GM21367 (cell line): Measurements from ENCODE around the gene MICAL3.
"Not testable (repeated sequence)": the region's sequence is repeated elsewhere in the genome, so short reads cannot be mapped to it uniquely, and the experiment has no call there.

Source experiments
- ATAC-seq: cut with Tn5 transposase; IDR thresholded peaks from one replicate; pipeline ENCODE4 v1.9.1; 2021; ENCODE audit not compliant: unreplicated experiment

The MICAL3 gene

DNA sequence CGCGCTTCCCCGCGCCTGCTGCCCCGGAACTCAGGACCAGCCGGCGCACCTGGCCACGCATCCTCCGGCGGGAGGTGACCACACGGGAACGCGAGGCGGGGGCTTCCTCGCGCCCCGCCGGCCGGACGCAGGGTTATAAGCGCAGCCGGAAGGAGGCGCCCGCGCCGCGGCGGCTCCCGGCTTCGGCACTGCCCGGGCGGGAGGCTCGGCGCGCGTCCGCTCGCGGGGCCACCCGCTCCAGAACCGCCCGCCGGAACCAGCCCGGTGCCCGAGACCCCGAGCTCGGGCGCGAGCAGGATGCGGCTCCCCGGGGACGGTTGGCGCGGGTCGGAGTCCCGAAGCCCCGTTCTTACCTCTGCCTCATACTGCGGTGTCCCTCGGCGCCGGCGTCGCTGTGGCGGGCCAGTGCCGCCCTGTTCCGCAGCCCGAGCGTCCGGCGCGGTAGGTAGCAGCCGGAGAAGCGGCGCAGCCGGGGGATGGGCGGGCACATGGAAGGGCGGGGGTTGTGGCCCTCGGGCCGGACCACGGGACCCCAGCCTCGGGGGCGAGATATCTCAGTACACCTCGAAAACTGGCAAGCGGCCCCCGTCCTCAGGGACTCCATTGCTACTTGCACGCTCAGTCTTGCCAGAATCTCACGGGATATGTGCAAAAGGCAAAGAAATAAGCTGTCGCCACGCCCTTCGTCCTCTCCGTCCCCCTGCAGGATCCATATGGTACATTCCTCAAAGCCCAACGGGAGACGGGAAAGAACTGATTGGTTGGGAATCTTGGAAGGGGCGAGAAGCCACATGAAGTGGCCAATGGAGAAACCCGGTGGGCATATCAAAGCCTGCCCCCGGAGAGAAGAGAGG lies 23.1 kb downstream of the MICAL3 start:
- ATAC-seq = no peak

GRCh38 chr22:18000441-18001039 lies 23.8 kb downstream of the MICAL3 start:
- no peak for ATAC-seq

DNA sequence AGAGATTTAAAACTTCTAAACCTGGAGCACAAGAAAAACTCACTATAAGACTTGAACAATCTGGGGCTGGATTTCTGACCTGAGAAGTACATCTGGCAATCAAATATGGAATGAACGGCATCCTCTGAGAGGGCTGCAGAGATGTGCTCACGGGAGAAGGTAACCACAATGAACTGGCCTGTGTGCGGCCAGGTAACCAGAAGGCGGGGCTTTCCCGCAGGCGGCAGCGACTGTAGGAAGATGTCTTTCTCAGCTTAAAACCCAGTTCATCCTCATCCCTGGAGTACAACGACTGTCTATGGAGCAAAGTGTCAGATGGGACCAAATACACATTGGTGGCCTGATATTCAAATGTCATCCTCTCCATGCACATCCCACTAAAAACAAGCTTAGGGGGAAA lies 24.5 kb downstream of the MICAL3 start:
- ATAC-seq = no peak

- ATAC-seq = no peak
Observed at GRCh38 chr22:17998913-17999312, 25.4 kb downstream of the MICAL3 start.

- ATAC-seq = no peak
Observed at GRCh38 chr22:17997456-17997855, 26.9 kb downstream of the MICAL3 start.

DNA sequence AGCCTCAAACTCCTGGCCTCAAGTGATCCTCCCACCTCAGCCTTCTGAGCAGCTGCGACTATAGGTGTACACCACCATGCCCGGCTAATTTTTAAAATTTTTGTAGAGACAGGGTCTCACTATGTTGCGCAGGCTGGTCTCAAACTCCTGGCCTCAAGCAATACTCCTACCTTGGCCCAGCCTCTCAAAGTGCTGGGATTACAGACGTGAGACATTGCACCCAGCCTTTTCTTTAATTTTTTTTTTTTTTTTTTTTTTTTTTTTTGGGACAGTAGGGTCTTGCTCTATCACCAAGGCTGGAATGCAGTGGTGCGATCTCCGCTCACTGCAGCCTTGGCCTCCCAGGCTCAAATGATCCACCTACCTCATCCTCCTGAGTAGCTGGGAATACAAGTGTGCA lies 29.1 kb downstream of the MICAL3 start:
- not testable (repeated sequence) for ATAC-seq

DNA sequence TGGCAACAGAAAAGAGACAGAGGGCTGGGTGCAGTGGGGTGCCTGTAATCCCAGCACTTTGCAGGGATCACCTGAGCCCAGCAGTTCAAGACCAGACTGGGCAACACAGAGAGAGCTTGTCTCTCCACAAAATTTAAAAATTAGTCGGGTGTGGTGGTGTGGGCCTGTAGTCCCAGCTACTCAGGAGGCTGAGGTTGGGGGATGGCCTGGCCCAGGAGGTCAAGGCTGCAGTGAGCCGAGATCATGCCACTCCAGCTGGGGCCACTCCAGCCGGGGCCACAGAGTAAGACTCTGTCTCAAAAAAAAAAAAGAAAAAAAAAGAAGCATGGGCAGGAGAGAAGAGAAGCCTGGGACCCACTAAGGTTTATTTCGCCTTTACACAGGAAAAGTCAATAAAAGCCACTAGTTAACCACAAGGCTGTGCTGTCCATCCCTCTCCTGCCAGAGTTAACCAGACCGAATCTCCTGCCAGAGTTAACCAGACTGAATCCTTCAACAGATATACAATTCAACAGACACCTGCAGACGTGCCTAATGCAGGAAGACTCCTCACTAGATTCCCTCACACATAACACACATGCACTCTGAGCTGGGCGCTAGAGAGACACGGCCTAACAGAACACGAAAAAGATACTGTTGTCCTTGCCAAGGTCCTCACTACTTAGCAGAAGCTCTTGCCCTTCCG lies 29.8 kb downstream of the MICAL3 start:
- no peak for ATAC-seq

GRCh38 chr22:17992976-17993375 lies 31.4 kb downstream of the MICAL3 start:
- not testable (repeated sequence) for ATAC-seq

DNA sequence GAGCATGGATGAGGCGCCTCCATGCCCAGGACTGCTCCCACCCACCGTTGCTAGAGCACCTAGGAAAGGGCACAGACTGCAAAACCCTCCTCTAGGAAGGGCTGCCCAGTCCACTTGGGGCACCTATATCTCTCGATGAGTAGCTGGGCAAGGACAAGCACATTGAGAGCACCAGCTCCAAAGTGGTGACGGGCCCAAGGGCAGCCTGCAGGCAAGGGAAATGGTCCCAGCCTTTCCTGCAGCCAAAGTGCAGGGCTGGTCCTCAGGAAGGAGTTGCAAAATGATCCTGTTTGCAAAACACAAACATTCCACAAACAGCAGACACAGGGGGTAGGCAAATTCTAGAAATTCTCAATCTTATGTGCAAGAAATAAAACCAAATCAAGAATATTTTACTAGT lies 32.4 kb downstream of the MICAL3 start:
- not testable (repeated sequence) for ATAC-seq

- no peak for ATAC-seq
Observed at GRCh38 chr22:17990942-17991341, 33.4 kb downstream of the MICAL3 start.

DNA sequence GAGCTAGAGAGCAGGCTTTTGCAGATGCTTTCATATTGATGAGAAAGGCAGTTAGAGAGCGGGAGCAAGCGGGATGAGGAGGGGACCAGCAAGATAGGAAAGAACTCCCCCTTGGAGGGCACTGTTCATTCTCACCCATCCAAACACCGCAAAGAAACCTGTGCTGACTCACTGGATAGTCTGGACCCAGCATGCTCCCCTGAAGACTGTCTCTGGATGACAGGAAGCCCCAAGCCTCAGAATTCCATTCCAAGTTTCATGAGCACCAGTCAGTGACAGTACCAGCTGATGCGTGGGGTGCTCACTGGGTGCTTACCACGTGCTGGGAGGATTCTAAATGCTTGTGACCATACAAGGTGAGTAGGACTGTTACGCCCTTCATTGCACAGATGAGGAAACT lies 34.2 kb downstream of the MICAL3 start:
- no peak for ATAC-seq

DNA sequence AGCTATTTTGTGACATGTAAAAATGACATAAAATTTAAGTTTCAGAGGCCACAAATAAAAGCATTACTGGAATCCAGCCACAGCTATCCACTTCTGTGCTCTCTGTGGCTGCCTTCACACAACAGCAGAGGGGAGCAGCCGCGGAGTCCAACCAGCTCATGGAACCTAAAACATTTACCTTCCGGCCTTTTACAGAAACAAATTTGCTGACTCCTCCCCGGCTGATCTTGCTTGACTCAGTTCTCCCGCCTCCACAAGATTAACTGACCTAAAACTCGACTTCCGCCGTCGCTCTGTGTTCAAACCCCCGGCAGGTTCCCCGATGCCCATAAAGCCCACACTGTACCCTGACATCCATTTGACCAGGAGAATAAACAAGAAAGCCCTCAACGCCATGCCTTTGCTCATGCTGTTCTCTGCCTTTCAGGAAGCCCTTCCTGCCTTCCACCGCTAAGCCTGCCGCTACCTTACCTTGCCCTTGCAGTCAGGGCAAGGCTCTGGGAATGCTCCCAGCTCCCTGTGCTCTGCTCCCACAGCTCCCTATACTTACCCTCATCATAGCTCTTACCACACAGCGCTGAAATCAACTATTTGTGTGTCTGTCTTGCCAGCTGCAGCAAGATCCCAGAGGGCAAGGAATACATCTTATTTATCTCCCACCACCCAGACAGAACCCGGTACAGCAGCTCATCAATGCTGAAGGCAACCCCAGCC lies 35.4 kb downstream of the MICAL3 start:
- no peak for ATAC-seq

DNA sequence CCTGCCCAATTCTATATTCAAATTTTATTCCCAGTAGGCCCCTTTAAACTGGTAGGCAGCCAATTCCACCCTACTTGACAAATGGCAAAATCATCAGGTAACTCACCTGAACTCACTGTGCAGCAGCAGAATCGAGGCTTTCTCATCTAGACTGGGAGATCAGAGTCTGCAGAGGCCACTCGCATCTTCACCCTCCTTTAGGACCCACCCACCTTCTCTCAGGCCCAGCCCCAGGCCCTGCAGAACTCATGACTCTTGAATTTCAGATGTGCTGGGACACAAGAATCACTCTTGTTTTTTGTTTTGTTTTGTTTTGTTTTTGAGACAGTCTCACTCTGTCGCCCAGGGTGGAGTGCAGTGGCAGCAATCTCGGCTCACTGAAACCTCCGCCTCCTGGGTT lies 38.8 kb downstream of the MICAL3 start:
- ATAC-seq = no peak

DNA sequence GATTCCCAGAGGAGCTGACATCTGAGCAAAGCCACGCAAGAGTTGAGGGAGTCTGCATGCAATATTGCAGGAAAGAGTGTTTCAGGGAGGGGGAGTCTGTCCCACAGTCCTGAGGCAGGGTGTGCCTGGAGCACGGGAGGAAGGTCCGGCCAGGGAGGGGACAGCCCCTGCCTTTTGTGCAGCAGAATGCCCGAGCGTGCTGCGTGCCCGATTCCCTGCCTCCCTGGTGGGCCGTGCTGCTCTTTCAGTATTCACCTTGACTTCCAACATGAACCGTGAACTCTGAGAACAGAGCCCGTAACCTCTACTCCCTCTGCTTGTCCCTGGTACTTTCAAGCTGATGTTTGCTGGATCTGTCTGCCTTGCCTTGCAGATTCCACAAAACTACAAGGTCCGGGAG lies 39.3 kb downstream of the MICAL3 start:
- not testable (repeated sequence) for ATAC-seq

GRCh38 chr22:17984114-17984513 lies 40.2 kb downstream of the MICAL3 start:
- no peak for ATAC-seq

DNA sequence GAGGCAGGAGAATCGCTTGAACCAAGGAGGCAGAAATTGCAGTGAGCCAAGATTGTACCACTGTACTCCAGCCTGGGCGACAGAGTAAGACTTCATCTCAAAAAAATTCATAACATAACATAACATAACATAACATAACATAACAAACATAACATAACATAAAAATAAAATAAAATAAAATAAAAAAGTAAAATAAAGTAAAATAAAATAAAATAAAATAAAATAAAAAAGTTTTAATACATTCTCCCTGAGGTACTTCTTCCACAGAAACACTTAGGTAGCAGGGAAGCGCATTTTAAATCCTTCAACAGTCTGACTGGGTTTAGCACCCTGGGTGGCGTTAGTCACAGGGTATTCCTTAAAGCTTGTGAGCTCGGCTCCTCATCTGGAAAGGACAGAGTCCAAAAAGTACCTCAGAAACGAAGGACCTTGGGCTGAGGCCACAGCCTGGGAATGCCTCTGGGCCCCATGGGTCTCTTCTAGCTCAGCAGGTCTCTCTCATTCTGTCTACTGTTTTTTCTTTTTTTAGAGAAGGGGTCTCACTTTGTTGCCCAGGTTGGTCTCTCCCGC lies 41.7 kb downstream of the MICAL3 start:
- no peak for ATAC-seq

GRCh38 chr22:17981497-17981896 lies 42.9 kb downstream of the MICAL3 start:
- no peak for ATAC-seq

DNA sequence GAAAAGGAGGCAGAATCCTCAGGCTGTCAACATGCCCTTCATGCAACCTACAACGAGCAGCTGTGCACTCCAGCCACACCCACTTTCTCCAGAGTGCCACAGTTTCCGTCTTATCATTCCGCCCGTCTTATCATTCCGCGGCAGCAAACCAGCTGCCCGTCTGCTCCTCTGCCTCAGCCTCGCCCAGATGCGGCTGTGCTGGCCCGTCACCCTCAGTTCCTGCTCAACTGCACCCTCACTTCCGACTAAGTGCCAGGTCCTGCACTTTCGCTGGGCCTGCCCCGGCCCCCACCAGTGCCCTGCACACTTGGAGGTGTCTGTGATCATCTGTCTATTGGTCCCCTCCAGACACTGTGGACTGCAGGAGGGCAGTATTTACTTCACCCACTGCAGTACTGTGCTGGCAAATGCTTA lies 43.7 kb downstream of the MICAL3 start:
- ATAC-seq = no peak

DNA sequence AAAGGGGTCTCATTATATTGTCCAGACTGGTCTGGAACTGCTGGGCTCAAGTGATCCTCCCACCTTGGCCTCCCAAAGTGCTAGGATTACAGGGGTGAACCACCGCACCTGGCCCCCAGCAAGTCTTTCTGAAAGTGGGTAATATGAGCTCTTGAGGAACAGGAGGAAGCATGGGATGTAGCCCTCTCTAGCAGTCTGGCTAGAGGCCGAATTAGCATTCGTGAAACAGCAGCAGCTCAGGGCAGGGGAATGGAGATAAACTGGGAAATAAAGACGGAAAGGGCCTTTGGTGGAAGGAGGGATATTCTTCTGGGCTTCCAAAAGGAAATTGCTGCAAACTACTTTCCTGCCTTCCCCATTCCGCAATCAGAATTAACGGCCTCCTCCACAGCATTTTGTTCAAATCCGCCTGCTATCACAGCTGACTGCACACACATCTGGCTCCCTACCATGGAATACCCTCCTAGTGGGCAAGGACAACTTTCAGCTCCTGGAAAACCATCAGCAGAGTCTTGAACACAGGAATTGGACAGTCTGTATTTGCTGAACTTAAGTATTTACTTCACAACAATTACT lies 44.3 kb downstream of the MICAL3 start:
- no peak for ATAC-seq

- no peak for ATAC-seq
Observed at GRCh38 chr22:17978027-17978426, 46.3 kb downstream of the MICAL3 start.

GRCh38 chr22:17977371-17977770 lies 47.0 kb downstream of the MICAL3 start:
- ATAC-seq = no peak
